Activated CD4-positive, alpha-beta T cell treated with anti-CD3 and anti-CD28 coated beads for 48 hours (primary cell): ENCODE results near the gene SUN5.
"Not testable (repeated sequence)": the region's sequence is repeated elsewhere in the genome, so short reads cannot be mapped to it uniquely, and the experiment has no call there.

Experiments used
- DNase-seq: peaks from one replicate; pipeline ENCODE4 v3.0.0-alpha.2; 2020

Gene SUN5

GRCh38 chr20:32975121-32975520, 29.1 kb downstream of the SUN5 start:
- not testable (repeated sequence) for DNase-seq

DNA sequence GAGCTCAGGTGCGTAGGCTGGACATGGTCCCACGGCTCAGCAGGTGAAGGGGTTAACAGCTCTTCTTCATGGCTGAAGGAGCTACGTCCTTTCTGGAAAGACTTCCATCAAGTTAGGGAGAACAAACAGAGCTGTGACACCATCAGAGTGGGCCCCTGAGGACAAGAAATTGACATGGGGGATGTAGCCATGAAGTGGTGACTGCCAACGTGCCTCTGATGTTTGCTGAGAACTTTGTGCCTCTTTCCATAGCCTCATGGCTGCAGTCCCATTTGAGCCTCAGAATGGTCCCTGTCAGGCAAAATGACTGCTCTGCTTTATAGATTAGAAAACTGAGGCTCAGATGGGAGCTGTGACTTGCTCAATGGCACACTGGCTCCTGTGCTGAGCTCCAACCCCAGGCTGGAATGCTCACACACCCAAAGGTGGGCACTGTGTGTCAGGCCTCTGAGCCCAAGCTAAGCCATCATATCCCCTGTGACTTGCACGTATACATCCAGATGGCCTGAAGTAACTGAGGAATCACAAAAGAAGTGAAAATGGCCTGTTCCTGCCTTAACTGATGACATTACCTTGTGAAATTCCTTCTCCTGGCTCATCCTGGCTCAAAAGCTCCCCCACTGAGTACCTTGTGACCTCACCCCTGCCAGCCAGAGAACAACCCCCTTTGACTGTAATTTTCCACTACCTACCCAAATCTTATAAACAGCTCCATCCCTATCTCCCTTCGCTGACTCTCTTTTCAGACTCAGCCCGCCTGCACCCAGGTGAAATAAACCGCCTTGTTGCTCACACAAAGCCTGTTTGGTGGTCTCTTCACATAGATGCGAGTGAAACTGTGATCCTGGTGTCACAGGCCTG, 29.8 kb downstream of the SUN5 start:
- DNase-seq = not testable (repeated sequence)

DNA sequence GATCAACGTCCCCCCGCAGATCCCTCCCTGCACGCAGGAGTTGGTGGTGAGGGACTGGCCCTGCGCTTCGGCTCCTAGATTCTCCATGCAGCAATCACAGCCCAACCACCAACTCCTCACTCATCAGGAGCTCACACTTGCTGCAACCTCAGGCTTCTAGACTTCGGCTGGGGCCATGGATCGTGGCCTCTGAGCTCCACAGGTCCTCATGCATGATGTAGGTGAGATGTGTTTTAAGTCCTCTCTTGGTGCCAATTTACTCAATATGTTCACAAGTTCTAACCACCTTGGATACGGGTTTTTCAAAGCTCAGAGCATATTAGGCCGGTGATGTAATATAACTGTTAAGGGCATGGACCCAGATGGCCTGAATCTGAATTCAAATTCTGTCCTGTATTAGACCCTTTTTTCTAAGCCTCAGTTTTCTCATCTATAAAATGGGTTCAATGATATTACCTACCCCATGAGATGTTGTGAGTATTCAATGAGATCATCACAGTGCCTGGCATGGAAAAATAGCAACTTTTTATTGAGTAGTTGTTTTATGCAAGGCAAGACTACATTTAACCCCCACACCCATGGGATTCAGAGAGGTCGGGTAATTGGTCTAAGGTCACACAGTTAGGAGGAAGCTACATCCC, 31.0 kb downstream of the SUN5 start:
- no peak for DNase-seq

DNA sequence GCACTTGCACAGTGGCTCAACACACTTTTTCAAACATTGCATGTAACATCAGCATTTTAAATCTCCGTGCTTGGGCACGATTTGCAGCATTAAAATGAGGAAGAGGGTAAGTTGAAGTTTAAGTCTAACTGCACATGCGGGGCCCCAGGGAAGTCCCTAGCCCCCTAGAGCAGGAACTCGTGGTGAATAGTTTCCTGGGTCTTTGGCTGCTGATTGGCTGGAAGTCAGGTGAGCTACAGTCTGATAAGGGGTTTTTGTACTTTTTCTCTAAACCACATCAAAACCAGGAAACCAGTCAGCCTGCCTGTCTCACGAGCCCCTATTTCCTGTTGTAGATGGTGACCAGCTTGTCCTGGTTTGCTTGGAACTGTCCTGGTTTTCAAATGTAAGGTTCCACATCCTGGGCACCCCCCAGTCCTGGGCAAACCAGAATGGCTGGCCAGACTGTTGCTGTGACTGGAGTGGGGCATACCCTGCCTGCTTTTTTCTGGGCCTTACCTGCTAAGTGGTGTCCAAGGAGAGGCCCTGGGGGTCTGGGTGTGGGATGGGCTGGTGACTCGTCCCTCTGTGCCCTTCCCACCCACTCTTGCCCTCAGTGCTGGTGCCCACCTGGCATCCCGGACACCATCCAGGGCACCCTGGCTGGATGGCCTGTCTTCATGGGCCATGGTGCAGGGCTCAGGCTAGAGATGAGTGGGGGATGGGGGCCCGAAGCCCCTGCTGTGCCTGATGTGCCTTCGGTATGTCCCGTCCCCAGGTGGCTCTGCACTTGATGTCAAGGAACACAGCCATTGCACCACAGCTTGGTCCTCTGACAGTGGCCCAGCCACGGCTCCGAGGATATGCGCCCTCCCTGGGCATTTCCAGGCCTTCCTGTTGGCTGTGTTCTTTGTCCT, 31.8 kb downstream of the SUN5 start:
- DNase-seq = peak; percentile 85

GRCh38 chr20:32971703-32972161, 32.5 kb downstream of the SUN5 start:
- DNase-seq = peak; percentile 39

DNA sequence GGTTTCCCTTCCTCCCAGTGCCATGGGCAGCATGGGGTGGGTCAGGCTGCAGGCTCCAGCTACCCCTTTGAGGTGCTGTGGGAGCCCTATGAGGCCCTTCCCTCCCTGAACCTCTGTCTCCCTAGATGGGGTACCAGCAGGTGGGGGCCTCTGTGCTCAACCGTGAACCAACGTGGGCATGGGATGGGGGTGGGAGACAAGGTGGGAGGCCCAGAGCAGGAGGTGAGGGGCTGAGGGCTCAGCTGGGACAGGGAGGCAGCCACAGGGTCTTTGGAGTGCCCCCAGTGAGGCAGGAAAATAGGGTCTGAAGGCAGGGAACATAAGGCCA, 33.3 kb downstream of the SUN5 start:
- DNase-seq = no peak

DNA sequence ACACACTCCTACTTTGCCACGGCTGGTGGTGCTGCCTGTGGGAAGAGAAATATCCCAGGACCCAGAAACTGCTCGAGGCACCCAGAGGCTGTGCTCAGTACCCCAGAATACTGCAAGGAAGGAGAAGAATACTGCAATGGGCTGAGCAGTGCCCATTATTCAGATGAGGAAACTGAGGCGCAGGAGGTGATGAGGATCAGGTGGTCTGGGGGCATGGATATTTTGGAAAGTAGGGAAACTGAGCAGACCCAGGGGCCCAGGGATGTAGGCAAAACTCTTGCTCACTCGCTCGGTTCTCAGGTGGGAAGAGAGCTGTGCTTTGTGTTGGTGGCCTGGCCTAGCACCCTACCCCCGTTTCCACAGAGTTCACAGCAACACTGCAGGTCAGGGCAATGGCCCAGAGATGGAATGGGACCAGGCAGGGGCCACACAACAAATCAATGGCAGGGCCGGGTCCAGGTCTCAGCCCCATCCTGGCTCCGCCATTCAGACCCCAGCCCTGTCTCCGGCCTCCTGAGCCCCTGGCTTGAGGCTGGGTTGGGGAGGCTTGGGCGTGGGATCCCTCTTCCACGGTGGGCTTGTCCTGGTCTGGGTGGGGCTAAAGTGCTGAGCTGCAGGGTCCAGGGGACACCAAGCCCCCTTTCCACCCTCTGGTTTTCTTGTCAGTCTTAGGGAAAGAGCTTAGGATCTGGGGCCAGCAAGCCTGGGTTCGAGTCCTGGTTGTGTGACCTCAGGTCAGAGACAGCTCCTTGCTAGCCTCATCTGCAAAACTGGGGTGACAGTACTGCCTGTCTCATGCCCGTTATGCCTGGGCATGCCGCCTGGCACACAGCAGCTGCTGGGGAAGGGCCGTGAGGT, 33.9 kb downstream of the SUN5 start:
- DNase-seq = no peak

DNA sequence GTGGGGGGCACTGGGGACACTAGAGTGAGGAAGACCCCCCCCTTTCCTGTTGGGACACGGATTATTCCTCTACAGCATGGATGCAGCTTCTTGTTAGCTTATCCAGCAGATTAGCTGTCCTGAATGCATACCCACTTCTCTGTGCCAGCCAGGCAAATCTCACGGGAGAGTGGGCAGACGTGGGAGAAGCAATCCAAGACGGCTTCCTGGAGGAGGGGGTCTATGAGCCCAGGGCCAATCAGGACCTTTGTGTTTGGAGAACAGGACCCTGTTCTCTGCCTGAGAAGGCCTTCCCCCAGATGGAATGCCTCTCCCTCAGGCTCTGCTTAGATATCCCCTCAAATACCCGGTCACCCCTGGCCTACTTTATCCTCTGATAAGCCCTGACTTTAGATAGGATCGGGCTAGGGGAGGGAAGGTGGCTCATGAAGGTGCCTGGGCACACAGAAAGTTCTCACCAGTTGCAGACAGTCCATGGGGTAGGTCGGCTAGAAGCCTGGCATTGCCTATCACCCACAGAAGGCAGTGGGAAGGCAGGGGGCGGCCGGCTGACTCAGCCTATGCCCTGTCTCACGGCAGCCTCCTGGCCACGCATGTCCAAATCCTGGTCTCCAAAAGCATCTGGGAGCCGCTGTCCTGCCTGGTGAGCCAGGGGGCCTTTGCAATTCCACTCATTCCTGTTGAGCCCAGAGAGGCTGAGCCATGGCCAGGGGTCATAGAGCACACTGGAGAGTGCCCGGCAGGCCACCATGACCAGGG, 34.7 kb downstream of the SUN5 start:
- no peak for DNase-seq

GRCh38 chr20:32968478-32969241, 35.6 kb downstream of the SUN5 start:
- DNase-seq = peak; percentile 76

DNA sequence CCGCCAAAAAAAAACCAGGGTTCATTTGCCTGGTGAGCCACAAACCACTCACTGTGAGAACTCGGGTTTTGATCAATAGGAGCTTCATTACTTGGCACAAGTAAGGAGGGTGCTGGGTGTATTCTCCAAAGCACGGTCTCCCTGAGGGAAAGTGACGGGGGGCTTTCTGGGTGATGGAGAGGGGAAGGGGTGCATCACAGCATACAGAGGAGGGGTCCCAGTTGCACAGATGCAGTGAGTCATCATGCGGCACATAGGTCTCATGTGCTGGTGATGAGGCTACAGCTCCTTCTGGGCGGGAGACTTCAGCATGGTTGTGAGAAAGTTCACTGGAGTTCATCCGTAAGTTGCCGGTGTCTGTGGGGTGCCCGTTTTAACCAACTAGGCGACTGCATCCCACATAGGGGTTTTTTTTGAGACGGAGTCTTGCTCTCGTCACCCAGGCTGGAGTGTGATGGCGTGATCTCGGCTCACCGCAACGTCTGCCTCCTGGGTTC, 36.2 kb downstream of the SUN5 start:
- peak; percentile 71 for DNase-seq

- DNase-seq = peak; percentile 62
These were observed 37.1 kb downstream of the SUN5 start for GRCh38 chr20:32966881-32967781.

DNA sequence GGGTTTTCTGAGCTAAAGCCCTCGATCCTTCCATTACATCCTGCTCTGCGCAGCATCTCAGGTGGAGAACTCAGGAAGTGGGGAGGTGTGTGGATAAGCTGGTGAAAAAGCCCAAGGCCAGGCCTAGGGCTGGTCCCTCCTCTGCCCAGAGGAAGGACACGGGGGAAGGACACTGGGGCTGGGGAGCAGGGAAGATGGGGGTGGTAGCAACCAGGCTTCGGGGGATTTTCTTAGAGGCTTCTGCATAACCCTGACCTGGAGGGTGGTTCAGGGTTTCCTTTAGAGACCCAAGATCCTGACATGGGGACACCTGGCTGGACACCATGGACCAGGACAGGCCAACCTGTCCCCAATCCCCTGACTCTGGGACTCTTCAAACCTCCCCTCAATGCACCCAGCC, 37.9 kb downstream of the SUN5 start:
- no peak for DNase-seq

- DNase-seq = peak; percentile 32
These were observed 38.5 kb downstream of the SUN5 start for GRCh38 chr20:32965581-32966373.

- no peak for DNase-seq
These were observed 39.1 kb downstream of the SUN5 start for GRCh38 chr20:32965115-32965514.

DNA sequence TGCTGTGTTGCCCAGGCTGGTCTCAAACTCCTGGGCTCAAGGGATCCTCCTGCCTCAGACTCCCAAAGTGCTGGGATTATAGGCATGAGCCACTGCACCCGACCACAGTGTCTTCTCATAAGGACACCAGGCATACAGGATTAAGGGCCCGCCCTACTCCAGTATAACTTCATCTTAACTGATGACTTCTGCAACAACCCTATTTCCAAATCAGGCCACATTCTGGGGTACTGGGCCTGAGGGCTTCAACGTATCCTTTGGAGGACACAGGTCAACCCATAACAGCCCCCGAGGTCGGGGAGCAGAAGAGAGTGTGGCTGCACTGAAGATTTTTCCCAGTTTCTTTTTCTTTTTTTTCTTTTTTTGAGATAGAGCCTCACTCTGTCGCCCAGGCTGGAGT, 39.7 kb downstream of the SUN5 start:
- no peak for DNase-seq

DNA sequence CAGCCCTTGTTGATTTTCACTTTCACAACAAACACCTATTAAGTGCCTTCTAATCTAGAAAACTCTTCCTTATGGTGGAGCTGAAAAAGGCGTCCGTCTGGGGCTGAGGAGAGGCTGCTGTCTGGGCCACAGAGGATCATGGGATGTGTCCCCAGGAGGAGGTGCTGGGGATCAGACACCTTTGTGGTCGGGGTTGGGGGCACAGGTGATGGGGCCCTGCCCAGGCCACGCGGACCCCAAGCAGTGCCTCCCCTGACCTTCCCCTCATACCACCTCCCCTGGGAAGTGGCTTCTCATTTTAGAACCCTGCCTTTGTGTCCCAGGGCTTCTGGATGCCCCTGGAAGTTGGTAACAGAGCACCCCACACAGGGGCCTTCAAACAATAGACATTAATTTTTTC, 41.1 kb downstream of the SUN5 start:
- no peak for DNase-seq

DNA sequence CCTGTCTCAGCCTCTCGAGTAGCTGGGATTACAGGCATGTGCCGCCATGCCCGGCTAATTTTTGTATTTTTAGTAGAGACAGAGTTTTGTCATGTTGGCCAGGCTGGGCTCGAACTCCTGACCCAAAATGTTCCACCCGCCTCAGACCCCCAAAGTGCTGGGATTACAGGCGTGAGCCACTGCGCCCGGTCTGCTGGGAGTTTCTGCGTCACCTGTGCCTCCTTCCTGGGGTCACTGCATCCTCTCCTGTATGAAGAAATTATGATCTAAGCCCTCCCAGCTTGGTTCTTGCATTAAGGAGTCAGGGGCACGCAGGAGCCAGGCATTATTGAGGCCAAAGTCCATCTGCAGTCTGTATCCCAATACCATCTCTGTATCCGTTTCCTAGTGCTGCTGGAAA, 41.6 kb downstream of the SUN5 start:
- DNase-seq = not testable (repeated sequence)

- no peak for DNase-seq
These were observed 42.2 kb downstream of the SUN5 start for GRCh38 chr20:32962053-32962452.
